IPS-18a (cell line): ENCODE measurements around the gene TYW1B.
"Not testable (repeated sequence)": the region's sequence is repeated elsewhere in the genome, so short reads cannot be mapped to it uniquely, and the experiment has no call there.

ENCODE experiments used
- H3K27ac ChIP-seq: one replicate; pipeline ENCODE4 v1.5.1; 2013; ENCODE audit warnings: low read length
- H3K27me3 ChIP-seq: one replicate; pipeline ENCODE4 v1.6.1; 2013; ENCODE audit warnings: mild to moderate bottlenecking, low read length; ENCODE audit not compliant: control insufficient read depth, insufficient read depth
- H3K36me3 ChIP-seq: one replicate; pipeline ENCODE4 v1.6.1; 2013; ENCODE audit warnings: low read depth, low read length; ENCODE audit not compliant: control insufficient read depth
- H3K4me1 ChIP-seq: one replicate; pipeline ENCODE4 v1.6.1; 2013; ENCODE audit warnings: low read depth, low read length; ENCODE audit not compliant: control insufficient read depth
- H3K4me3 ChIP-seq: one replicate; pipeline ENCODE4 v1.5.1; 2013; ENCODE audit warnings: low read length
- H3K9ac ChIP-seq: one replicate; pipeline ENCODE4 v1.6.1; 2013; ENCODE audit warnings: mild to moderate bottlenecking, low read length, moderate library complexity
- H3K9me3 ChIP-seq: one replicate; pipeline ENCODE4 v1.6.1; 2013; ENCODE audit warnings: low read depth, low read length; ENCODE audit not compliant: control insufficient read depth

The TYW1B gene

GRCh38 chr7:72676880-72677279 is 151.1 kb downstream of the TYW1B start:
- not testable (repeated sequence) for H3K9ac ChIP-seq, H3K4me1 ChIP-seq, H3K9me3 ChIP-seq, H3K36me3 ChIP-seq, H3K27me3 ChIP-seq, H3K27ac ChIP-seq, H3K4me3 ChIP-seq

GRCh38 chr7:72676086-72676690 is 151.8 kb downstream of the TYW1B start:
- H3K4me3 ChIP-seq, H3K27me3 ChIP-seq, H3K4me1 ChIP-seq, H3K9me3 ChIP-seq, H3K27ac ChIP-seq, H3K36me3 ChIP-seq, H3K9ac ChIP-seq: not testable (repeated sequence)

GRCh38 chr7:72675686-72676085 is 152.3 kb downstream of the TYW1B start:
- H3K9ac ChIP-seq, H3K4me3 ChIP-seq, H3K4me1 ChIP-seq, H3K36me3 ChIP-seq, H3K27ac ChIP-seq, H3K27me3 ChIP-seq, H3K9me3 ChIP-seq: not testable (repeated sequence)

GRCh38 chr7:72674394-72674793 is 153.6 kb downstream of the TYW1B start:
- Histone ChIP-seq H3K4me3 (no peak overlapping the region), H3K27me3 (no peaks in the 10 kb centered on the region), H3K4me1 (no peaks in the 10 kb centered on the region), H3K27ac (no peak overlapping the region), H3K9ac (no peak overlapping the region), H3K36me3 (no peaks in the 10 kb centered on the region), H3K9me3 (no peaks in the 10 kb centered on the region)

GRCh38 chr7:72670850-72671249 is 157.2 kb downstream of the TYW1B start:
- H3K4me3 ChIP-seq, H3K36me3 ChIP-seq, H3K27ac ChIP-seq, H3K9me3 ChIP-seq, H3K27me3 ChIP-seq, H3K9ac ChIP-seq, H3K4me1 ChIP-seq: not testable (repeated sequence)

- not testable (repeated sequence) for H3K4me1 ChIP-seq, H3K4me3 ChIP-seq, H3K27ac ChIP-seq, H3K9me3 ChIP-seq, H3K36me3 ChIP-seq, H3K9ac ChIP-seq, H3K27me3 ChIP-seq
These were observed 159.6 kb downstream of the TYW1B start for GRCh38 chr7:72668435-72668834.

- not testable (repeated sequence) for H3K27ac ChIP-seq, H3K4me3 ChIP-seq, H3K36me3 ChIP-seq, H3K9me3 ChIP-seq, H3K27me3 ChIP-seq, H3K9ac ChIP-seq, H3K4me1 ChIP-seq
These were observed 161.0 kb downstream of the TYW1B start for GRCh38 chr7:72667049-72667448.

GRCh38 chr7:72648574-72648973 is 179.4 kb downstream of the TYW1B start:
- H3K9me3 ChIP-seq, H3K36me3 ChIP-seq, H3K27ac ChIP-seq, H3K4me1 ChIP-seq, H3K4me3 ChIP-seq, H3K27me3 ChIP-seq, H3K9ac ChIP-seq: not testable (repeated sequence)

- H3K4me3 ChIP-seq, H3K36me3 ChIP-seq, H3K9ac ChIP-seq, H3K4me1 ChIP-seq, H3K27ac ChIP-seq, H3K27me3 ChIP-seq, H3K9me3 ChIP-seq: not testable (repeated sequence)
These were observed 184.3 kb downstream of the TYW1B start for GRCh38 chr7:72643708-72644107.

- not testable (repeated sequence) for H3K9me3 ChIP-seq, H3K4me1 ChIP-seq, H3K4me3 ChIP-seq, H3K27me3 ChIP-seq, H3K36me3 ChIP-seq, H3K9ac ChIP-seq, H3K27ac ChIP-seq
These were observed 186.3 kb downstream of the TYW1B start for GRCh38 chr7:72641485-72642248.

- H3K4me3 ChIP-seq = not testable (repeated sequence)
These were observed 187.3 kb downstream of the TYW1B start for GRCh38 chr7:72640740-72641139.

GRCh38 chr7:72635273-72635908 is 192.6 kb downstream of the TYW1B start:
- not testable (repeated sequence) for H3K27ac ChIP-seq, H3K4me3 ChIP-seq, H3K36me3 ChIP-seq, H3K27me3 ChIP-seq, H3K9ac ChIP-seq, H3K4me1 ChIP-seq, H3K9me3 ChIP-seq

More at GRCh38 chr7:72640740-72641139, 187.3 kb downstream of the TYW1B start:
- H3K36me3 ChIP-seq, H3K27me3 ChIP-seq, H3K27ac ChIP-seq, H3K4me1 ChIP-seq, H3K9ac ChIP-seq, H3K9me3 ChIP-seq: not testable (repeated sequence)
